ENCODE data around the gene PECR.

The PECR gene

GRCh38 chr2:216081487-216082116 is at the start of gene PECR, which contains the start of gene TMEM169:
Gene PECR (minus strand): TSS chr2:216081809. CDS start chr2:216081741, 68 bp downstream.
Gene TMEM169 (plus strand): TSS chr2:216081919. CDS start chr2:216095964, 14,045 bp downstream.
- peak; percentile 73 for DNase-seq

- peak; percentile 28 for DNase-seq
Observed at GRCh38 chr2:216130346-216130971, 48.9 kb upstream of the PECR start.

GRCh38 chr2:216126943-216127342 is 45.3 kb upstream of the PECR start:
- DNase-seq: no peak

- DNase-seq: no peak
Observed at GRCh38 chr2:216121255-216121654, 39.6 kb upstream of the PECR start.

- no peak for DNase-seq
Observed at GRCh38 chr2:216119986-216120385, 38.4 kb upstream of the PECR start.

GRCh38 chr2:216119146-216119545 is 37.5 kb upstream of the PECR start:
- no peak for DNase-seq

GRCh38 chr2:216118474-216118873 is 36.9 kb upstream of the PECR start:
- DNase-seq: no peak

- no peak for DNase-seq
Observed at GRCh38 chr2:216117561-216118340, 36.1 kb upstream of the PECR start.

- DNase-seq: peak; percentile 11
Observed at GRCh38 chr2:216116418-216116817, 34.8 kb upstream of the PECR start.

GRCh38 chr2:216114714-216115531 is 33.3 kb upstream of the PECR start:
- DNase-seq: peak; percentile 99

- DNase-seq: no peak
Observed at GRCh38 chr2:216114382-216114713, 32.7 kb upstream of the PECR start.

- no peak for DNase-seq
Observed at GRCh38 chr2:216113572-216113971, 32.0 kb upstream of the PECR start.

GRCh38 chr2:216112926-216113325 is 31.3 kb upstream of the PECR start:
- DNase-seq: no peak

GRCh38 chr2:216111122-216111521 is 29.5 kb upstream of the PECR start:
- no peak for DNase-seq

GRCh38 chr2:216110620-216111019 is 29.0 kb upstream of the PECR start:
- DNase-seq: no peak

- DNase-seq: peak; percentile 59
Observed at GRCh38 chr2:216109962-216110614, 28.5 kb upstream of the PECR start.

GRCh38 chr2:216108967-216109921 is 27.6 kb upstream of the PECR start, which contains the start of gene XRCC5:
Gene XRCC5 (plus strand): TSS chr2:216109348. CDS start chr2:216109437, 89 bp downstream.
- DNase-seq: peak; percentile 96

- no peak for DNase-seq
Observed at GRCh38 chr2:216108310-216108966, 26.8 kb upstream of the PECR start.

GRCh38 chr2:216107760-216108159 is 26.2 kb upstream of the PECR start:
- no peak for DNase-seq

GRCh38 chr2:216107320-216107719 is 25.7 kb upstream of the PECR start:
- no peak for DNase-seq

GRCh38 chr2:216104691-216105090 is 23.1 kb upstream of the PECR start:
- no peak for DNase-seq
